NT2/D1 (cell line): ENCODE measurements around the gene PEDS1.

Source experiments
- SUZ12 ChIP-seq: IDR thresholded peaks from 2 replicates; pipeline ENCODE4 v1.6.1; 2011; ENCODE audit not compliant: insufficient read length, insufficient read depth; ENCODE audit errors: extremely low read depth
- YY1 ChIP-seq: IDR thresholded peaks from 2 replicates; pipeline ENCODE4 v1.6.1; 2011; ENCODE audit not compliant: insufficient read length, insufficient read depth
- ZNF274 ChIP-seq: IDR thresholded peaks from 2 replicates; pipeline ENCODE4 v1.6.1; 2011; ENCODE audit warnings: mild to moderate bottlenecking, low read depth, low read length

DNA sequence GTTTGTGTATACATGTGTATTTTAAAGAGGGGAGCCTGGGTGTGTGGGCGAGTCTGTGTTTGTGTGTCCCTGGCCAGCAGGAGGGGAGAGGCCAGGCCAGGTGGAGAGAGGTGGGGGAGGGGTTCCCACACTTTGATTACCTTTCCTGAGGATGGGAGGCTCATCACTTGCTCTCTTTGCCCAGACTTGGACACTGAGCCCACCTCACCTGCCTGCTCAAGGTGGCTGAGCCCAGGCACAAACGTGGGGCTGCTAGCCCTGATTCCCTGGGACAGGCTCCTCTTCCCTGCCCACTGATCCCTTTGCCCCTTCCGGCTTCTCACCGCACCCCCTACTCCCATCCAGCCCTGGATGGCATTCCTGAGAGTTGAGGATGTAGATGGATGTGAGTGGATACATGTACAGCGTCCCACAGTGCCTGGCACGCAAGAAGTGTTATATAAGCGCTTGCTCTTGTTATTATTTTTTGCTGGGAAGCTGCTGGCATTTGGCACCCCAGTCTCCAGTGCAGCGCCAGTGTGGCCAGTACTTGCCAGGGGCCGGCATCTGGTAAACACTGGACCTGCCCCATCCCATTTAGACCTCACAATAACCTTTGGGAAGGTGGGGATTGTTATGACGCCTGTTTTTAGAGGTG, 39.8 kb upstream of the PEDS1 start:
- TF ChIP-seq YY1 (no peak), ZNF274 (no peak), SUZ12 (no peak)
